HL-60 (cell line): ENCODE measurements around the gene AASS.

Experiments
- DNase-seq, 2 experiments: peaks; one replicate each; pipeline ENCODE4 v3.0.0-alpha.2; 2010 to 2020; ENCODE audit warnings: low read depth in 1 of 2, low spot score in 1 of 2
- H3K27ac ChIP-seq: fragments of 250-450 bp; sonication (Bioruptor Pico); replicated peaks from 2 replicates; pipeline ENCODE4 v1.5.1; 2020; ENCODE audit warnings: mild to moderate bottlenecking, moderate library complexity
- H3K27me3 ChIP-seq: fragments of 250-450 bp; sonication (Bioruptor Pico); 2 replicates; pipeline ENCODE4 v1.5.1; 2021; ENCODE audit warnings: mild to moderate bottlenecking, moderate library complexity; ENCODE audit not compliant: insufficient read depth, poor library complexity, severe bottlenecking
- H3K4me3 ChIP-seq: replicated peaks from 2 replicates; pipeline ENCODE4 v1.5.1; 2011; ENCODE audit warnings: mild to moderate bottlenecking, control low read depth, low read length; ENCODE audit not compliant: insufficient read depth
- CTCF ChIP-seq: IDR thresholded peaks from one replicate; pipeline ENCODE4 v1.5.1; 2011; ENCODE audit warnings: low read length, control low read depth, inconsistent platforms; ENCODE audit not compliant: insufficient read depth
- GABPA ChIP-seq: IDR thresholded peaks from 2 replicates; pipeline ENCODE4 v1.6.1; 2012; ENCODE audit warnings: low read depth
- POLR2AphosphoS5 ChIP-seq: IDR thresholded peaks from 2 replicates; pipeline ENCODE4 v1.6.1; 2012; ENCODE audit warnings: low read depth
- REST ChIP-seq: IDR thresholded peaks from 2 replicates; pipeline ENCODE4 v1.6.1; 2012; ENCODE audit warnings: low read depth; ENCODE audit not compliant: insufficient replicate concordance
- SPI1 ChIP-seq: IDR thresholded peaks from 2 replicates; pipeline ENCODE4 v1.6.1; 2012; ENCODE audit warnings: low read depth, mild to moderate bottlenecking, borderline replicate concordance

AASS gene

GRCh38 chr7:122103064-122103463 is 41.0 kb downstream of the AASS start:
- Histone ChIP-seq H3K4me3 (no peak overlapping the region), H3K27ac (no peak overlapping the region), H3K27me3 (no peaks in the 10 kb centered on the region)
- TF ChIP-seq CTCF, result no peak
- TF ChIP-seq GABPA, result no peak
- no peak for TF ChIP-seq POLR2AphosphoS5
- no peak for TF ChIP-seq SPI1
- no peak for TF ChIP-seq REST
- no peak for DNase-seq

- H3K27me3 ChIP-seq, result no peaks in the 10 kb centered on the region
- H3K27ac ChIP-seq, result no peak overlapping the region
- TF ChIP-seq SPI1 (no peak), CTCF (no peak), REST (no peak), GABPA (no peak), POLR2AphosphoS5 (no peak)
- no peak overlapping the region for H3K4me3 ChIP-seq
- no peak for DNase-seq
These were observed 44.0 kb downstream of the AASS start for GRCh38 chr7:122100021-122100420.

GRCh38 chr7:122095642-122096041 is 48.4 kb downstream of the AASS start:
- DNase-seq, result no peak
- Histone ChIP-seq H3K27me3 (no peaks in the 10 kb centered on the region), H3K4me3 (no peak overlapping the region), H3K27ac (no peak overlapping the region)
- no peak for TF ChIP-seq SPI1
- TF ChIP-seq CTCF, result no peak
- TF ChIP-seq REST, result no peak
- TF ChIP-seq POLR2AphosphoS5, result no peak
- TF ChIP-seq GABPA, result no peak
